Glutamatergic neuron (in vitro differentiated cells): Measurements from ENCODE around the gene TEKT5. TPM values are rescaled to one million over a fixed set of nuclear protein-coding genes. Genes with fewer than 3 reads are reported as not detected.

Experiments used
- DNase-seq: peaks from one replicate; pipeline ENCODE4 v3.0.0; 2022
- H3K27ac Mint-ChIP-seq: one replicate; pipeline ENCODE4 v1.8.0; 2020; ENCODE audit warnings: mild to moderate bottlenecking, mixed read lengths, inconsistent platforms; ENCODE audit not compliant: unreplicated experiment
- H3K27me3 Mint-ChIP-seq: one replicate; pipeline ENCODE4 v1.8.0; 2020; ENCODE audit warnings: mild to moderate bottlenecking, moderate library complexity, mixed read lengths, inconsistent platforms; ENCODE audit not compliant: unreplicated experiment
- H3K36me3 Mint-ChIP-seq: one replicate; pipeline ENCODE4 v1.8.0; 2020; ENCODE audit warnings: mild to moderate bottlenecking, mixed read lengths, inconsistent platforms; ENCODE audit not compliant: unreplicated experiment
- H3K4me1 Mint-ChIP-seq: one replicate; pipeline ENCODE4 v1.8.0; 2020; ENCODE audit warnings: mild to moderate bottlenecking, low read depth, mixed read lengths, inconsistent platforms; ENCODE audit not compliant: unreplicated experiment
- H3K4me3 Mint-ChIP-seq: one replicate; pipeline ENCODE4 v1.8.0; 2020; ENCODE audit warnings: mild to moderate bottlenecking, mixed read lengths, inconsistent platforms; ENCODE audit not compliant: unreplicated experiment
- H3K9me3 Mint-ChIP-seq: one replicate; pipeline ENCODE4 v1.8.0; 2020; ENCODE audit warnings: mild to moderate bottlenecking, moderate library complexity, mixed read lengths, inconsistent platforms; ENCODE audit not compliant: unreplicated experiment
- total RNA-seq: library from RNA; stranded (reverse); fragmentation: NEBNext Ultra II Directional; extraction: Animal tissue kit (Norgen Biotek cat#: 25700); gene quantifications from one replicate; pipeline ENCODE4 v1.2.1, GENCODE V29; 2021; ENCODE audit not compliant: unreplicated experiment
- TF ChIP-seq, protein P1 (sequence below): fragments of 200-600 bp; sonication (generic); IDR thresholded peaks from one replicate; pipeline ENCODE4 v1.5.0; 2021; ENCODE audit not compliant: partially characterized antibody, unreplicated experiment

Gene TEKT5
- total RNA-seq, 1 donor from 2014 or later = not detected

DNA sequence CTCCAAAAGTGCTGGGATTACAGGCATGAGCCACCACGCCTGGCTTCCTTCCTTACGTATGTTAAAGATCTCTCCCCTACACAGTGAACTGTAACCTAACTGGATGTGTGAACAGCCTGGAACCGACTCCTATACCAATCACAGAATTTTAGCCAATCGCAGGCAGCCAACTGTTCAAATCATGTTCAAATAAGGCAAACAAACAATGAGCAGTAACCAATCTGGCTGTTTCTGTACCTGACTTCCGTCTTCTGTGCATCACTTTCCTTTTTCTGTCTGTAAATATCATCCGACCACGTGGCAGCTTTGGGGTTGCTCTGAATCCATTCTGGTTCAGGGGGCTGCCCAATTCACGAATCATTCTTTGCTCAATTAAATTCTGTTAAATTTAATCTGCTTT lies 27.5 kb downstream of the TEKT5 start:
- Mint-ChIP-seq H3K27ac (no peak overlapping the region), H3K9me3 (peaks cover 3% of the 10 kb centered on the region)

DNA sequence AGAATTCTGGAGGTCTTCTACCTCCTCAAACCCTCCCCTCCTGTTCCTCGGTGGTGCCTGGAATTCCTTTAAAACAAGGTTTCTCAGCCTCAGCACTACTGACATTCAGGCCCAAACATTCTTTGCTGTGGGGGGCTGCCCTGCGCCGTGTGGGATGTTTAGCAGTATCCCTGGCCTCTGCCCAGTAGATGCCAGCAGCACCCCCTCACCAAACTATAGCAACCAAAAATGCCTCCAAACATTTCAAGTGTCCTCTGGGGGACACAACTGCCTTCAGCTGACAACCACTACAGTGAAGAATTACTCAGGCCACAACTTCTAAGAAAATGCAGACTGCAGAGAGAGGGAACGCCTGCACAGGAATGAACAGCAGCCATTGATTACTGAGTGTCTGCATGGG lies 28.4 kb downstream of the TEKT5 start:
- H3K27me3 Mint-ChIP-seq = peaks cover 1% of the 10 kb centered on the region

More for the DNA sequence above, 27.5 kb downstream of the TEKT5 start:
- peaks cover 1% of the 10 kb centered on the region for H3K27me3 Mint-ChIP-seq
- no peaks in the 10 kb centered on the region for H3K36me3 Mint-ChIP-seq
- no peaks in the 10 kb centered on the region for H3K4me1 Mint-ChIP-seq
- TF ChIP-seq, protein P1, sequence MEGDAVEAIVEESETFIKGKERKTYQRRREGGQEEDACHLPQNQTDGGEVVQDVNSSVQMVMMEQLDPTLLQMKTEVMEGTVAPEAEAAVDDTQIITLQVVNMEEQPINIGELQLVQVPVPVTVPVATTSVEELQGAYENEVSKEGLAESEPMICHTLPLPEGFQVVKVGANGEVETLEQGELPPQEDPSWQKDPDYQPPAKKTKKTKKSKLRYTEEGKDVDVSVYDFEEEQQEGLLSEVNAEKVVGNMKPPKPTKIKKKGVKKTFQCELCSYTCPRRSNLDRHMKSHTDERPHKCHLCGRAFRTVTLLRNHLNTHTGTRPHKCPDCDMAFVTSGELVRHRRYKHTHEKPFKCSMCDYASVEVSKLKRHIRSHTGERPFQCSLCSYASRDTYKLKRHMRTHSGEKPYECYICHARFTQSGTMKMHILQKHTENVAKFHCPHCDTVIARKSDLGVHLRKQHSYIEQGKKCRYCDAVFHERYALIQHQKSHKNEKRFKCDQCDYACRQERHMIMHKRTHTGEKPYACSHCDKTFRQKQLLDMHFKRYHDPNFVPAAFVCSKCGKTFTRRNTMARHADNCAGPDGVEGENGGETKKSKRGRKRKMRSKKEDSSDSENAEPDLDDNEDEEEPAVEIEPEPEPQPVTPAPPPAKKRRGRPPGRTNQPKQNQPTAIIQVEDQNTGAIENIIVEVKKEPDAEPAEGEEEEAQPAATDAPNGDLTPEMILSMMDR = no peak
- DNase-seq = no peak
- H3K4me3 Mint-ChIP-seq = no peak overlapping the region

GRCh38 chr16:10665166-10665565 lies 29.6 kb downstream of the TEKT5 start:
- peaks cover 3% of the 10 kb centered on the region for H3K9me3 Mint-ChIP-seq
- no peaks in the 10 kb centered on the region for H3K36me3 Mint-ChIP-seq
- no peak overlapping the region for H3K27ac Mint-ChIP-seq
- H3K27me3 Mint-ChIP-seq = peaks cover 4% of the 10 kb centered on the region
- no peak for DNase-seq
- no peaks in the 10 kb centered on the region for H3K4me1 Mint-ChIP-seq
- TF ChIP-seq, protein P1 = no peak
- H3K4me3 Mint-ChIP-seq = no peak overlapping the region

More for the DNA sequence above, 28.4 kb downstream of the TEKT5 start:
- TF ChIP-seq, protein P1 = no peak
- no peak for DNase-seq
- H3K36me3 Mint-ChIP-seq = no peaks in the 10 kb centered on the region
- no peak overlapping the region for H3K27ac Mint-ChIP-seq
- H3K4me3 Mint-ChIP-seq = no peak overlapping the region
- H3K9me3 Mint-ChIP-seq = peaks cover 3% of the 10 kb centered on the region
- H3K4me1 Mint-ChIP-seq = no peaks in the 10 kb centered on the region

GRCh38 chr16:10664720-10665126 lies 30.0 kb downstream of the TEKT5 start:
- Mint-ChIP-seq H3K27ac (no peak overlapping the region), H3K9me3 (peaks cover 3% of the 10 kb centered on the region), H3K4me3 (no peak overlapping the region), H3K36me3 (no peaks in the 10 kb centered on the region), H3K27me3 (peaks cover 4% of the 10 kb centered on the region), H3K4me1 (no peaks in the 10 kb centered on the region)
- TF ChIP-seq, protein P1 = no peak
- DNase-seq = no peak

- no peaks in the 10 kb centered on the region for H3K36me3 Mint-ChIP-seq
- H3K27me3 Mint-ChIP-seq = peaks cover 4% of the 10 kb centered on the region
- no peak overlapping the region for H3K4me3 Mint-ChIP-seq
- H3K4me1 Mint-ChIP-seq = no peaks in the 10 kb centered on the region
- TF ChIP-seq, protein P1 = no peak
- peaks cover 3% of the 10 kb centered on the region for H3K9me3 Mint-ChIP-seq
- H3K27ac Mint-ChIP-seq = no peak overlapping the region
- DNase-seq = no peak
Measured at GRCh38 chr16:10663744-10664143, 31.0 kb downstream of the TEKT5 start.
